Hematopoietic multipotent progenitor cell treated with erythropoietin and hydrocortisone succinate and interleukin-3 and kit ligand, for 8 days (in vitro differentiated cells): Measurements from ENCODE around the gene KDM4B.

Experiments
- DNase-seq: peaks from one replicate; pipeline ENCODE4 v3.0.0-alpha.2; 2015

KDM4B gene

DNA sequence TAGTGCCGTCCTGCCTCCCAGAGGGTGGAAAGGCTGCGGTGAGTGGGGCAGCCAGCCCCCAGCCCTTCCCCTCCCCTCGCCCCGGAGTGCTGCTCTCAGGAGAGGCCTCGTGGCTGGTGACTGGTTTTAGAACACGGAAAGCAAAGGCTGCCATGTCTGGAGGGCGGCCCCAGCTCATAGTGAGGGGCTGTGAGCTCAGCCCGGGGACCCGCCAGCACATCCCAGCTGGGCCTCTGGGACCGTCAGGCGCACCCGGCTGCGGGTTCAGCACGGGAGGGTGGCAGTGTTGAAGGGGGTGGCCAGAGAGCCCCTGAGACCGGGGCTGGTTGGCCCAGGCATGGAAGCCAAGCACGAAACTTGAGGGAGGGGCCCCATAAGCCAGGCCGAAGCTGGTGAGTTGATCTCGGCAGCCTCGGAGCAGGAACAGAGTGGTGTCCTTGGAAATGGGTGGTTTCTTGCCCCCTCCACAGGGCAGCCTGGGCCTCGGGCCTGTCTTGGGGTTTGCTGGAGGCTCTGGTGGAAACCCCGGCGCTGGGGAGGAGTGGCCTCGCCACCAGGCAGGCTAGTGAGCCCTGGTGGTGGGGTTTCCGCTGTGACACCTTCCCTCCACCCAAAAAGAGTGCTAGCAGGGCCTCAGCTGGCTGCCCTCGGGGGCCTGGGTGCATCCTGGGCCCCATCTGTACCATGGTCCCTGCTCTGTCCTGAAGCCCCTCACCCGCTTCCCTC is 157.7 kb downstream of the KDM4B start:
- DNase-seq = no peak

GRCh38 chr19:5127717-5128116 is 158.8 kb downstream of the KDM4B start:
- DNase-seq = no peak

- no peak for DNase-seq
Measured at GRCh38 chr19:5128251-5128935, 159.5 kb downstream of the KDM4B start.

DNA sequence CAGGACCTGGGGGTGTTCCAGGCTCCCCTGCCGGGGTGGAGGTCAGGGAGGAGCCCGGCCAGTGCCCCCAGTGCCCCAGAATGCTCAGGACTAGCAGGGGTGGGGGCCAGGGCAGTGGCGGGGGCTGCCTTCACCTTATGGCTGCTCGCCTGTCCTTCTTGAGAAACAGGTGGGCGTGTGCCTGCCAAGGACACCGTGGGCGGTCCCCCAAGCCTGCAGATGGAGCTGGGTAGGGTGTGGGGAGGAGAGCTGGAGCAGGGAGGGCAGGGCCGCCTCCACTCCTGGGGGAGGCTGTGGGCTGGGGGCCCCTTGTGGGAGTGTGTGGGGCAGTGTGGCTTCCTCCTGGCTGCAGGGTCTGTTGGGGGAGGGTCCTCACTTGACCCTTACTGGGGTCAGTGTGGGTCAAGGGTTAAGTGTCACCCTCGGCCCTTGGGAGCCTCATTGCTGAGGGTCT is 160.1 kb downstream of the KDM4B start:
- DNase-seq = peak; percentile 7

GRCh38 chr19:5129691-5130090 is 160.8 kb downstream of the KDM4B start:
- no peak for DNase-seq

GRCh38 chr19:5130371-5131030 is 161.6 kb downstream of the KDM4B start:
- no peak for DNase-seq

DNA sequence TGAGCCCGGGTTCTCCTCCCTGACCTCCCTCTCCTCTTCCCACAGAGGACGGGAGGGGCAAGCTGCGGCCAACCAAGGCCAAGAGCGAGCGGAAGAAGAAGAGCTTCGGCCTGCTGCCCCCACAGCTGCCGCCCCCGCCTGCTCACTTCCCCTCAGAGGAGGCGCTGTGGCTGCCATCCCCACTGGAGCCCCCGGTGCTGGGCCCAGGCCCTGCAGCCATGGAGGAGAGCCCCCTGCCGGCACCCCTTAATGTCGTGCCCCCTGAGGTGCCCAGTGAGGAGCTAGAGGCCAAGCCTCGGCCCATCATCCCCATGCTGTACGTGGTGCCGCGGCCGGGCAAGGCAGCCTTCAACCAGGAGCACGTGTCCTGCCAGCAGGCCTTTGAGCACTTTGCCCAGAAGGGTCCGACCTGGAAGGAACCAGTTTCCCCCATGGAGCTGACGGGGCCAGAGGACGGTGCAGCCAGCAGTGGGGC is 162.2 kb downstream of the KDM4B start:
- DNase-seq = no peak

DNA sequence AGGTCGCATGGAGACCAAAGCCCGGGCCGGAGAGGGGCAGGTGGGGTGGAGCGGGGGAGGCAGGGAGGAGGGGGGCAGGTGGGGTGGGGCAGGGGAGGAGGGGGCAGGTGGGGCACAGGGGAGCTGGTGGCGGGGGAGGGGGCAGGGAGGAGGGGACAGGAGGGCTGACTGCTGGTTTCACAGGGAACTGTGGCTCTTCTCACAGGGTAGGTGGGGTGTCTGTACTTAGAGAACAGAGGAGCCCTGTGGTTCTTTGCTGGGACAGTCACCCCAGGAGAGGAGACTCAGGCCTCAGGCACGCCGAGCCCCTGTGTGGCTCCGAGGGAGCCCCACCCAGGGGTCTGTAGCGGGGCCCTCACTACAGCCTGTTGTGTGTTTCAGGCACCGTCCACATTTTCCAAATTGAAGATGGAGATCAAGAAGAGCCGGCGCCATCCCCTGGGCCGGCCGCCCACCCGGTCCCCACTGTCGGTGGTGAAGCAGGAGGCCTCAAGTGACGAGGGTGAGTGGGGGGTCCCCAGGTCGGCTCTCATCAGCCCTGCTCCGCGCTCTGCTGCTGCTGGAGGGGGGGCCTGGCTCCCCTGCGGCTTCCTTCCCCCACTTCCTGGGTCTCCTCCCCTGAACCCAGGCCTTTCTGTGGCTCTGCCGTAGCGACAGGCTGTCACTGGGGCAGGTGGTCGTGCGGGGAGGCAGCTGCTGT is 162.7 kb downstream of the KDM4B start:
- no peak for DNase-seq

DNA sequence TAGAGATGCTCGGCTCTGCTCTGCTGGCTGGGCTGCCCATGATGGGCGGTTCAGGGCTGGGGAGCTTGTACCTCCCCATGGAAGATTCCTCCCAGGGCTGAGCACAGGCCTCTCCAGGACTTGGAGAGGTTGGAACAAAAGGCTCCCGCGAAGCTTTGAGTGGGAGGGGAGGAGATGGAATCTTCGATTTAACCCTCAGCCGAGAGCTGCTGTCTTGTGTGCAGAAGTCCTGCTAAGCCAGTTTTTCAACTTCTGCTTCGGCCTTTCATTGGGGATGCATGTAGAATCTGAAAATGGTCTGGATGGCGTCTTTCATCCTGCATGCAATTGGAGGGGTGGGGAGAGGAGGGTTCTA is 163.3 kb downstream of the KDM4B start:
- no peak for DNase-seq

- DNase-seq = no peak
Measured at GRCh38 chr19:5132698-5133651, 164.1 kb downstream of the KDM4B start.

DNA sequence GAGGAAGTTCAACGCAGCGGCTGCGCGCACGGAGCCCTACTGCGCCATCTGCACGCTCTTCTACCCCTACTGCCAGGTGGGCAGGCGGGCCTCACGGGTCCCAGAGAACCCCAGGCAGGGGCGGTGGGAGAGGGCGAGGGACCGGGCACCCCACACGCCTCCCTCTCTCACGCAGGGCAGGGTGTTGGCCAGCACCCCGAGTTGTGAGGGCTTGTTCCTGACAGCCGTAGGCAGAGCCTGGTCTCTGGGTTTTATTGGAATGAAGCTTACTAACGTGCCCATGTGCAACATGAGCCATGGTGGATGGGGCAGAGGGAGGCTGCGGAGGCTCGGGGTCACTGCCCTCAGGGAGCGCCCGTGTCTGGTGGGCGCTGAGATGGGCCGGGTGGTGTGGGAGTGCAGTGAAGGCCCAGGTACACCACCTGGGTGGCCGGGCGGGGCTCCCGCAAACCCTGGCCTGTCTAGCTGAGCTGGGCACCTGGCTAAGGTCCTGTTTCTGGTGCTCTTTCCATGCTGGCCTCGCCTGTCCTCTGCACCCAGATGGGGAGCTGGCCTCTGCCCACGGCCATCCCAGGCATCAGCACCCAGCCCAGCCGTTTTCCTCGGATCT is 165.2 kb downstream of the KDM4B start:
- no peak for DNase-seq

- no peak for DNase-seq
Measured at GRCh38 chr19:5134691-5135090, 165.8 kb downstream of the KDM4B start.

DNA sequence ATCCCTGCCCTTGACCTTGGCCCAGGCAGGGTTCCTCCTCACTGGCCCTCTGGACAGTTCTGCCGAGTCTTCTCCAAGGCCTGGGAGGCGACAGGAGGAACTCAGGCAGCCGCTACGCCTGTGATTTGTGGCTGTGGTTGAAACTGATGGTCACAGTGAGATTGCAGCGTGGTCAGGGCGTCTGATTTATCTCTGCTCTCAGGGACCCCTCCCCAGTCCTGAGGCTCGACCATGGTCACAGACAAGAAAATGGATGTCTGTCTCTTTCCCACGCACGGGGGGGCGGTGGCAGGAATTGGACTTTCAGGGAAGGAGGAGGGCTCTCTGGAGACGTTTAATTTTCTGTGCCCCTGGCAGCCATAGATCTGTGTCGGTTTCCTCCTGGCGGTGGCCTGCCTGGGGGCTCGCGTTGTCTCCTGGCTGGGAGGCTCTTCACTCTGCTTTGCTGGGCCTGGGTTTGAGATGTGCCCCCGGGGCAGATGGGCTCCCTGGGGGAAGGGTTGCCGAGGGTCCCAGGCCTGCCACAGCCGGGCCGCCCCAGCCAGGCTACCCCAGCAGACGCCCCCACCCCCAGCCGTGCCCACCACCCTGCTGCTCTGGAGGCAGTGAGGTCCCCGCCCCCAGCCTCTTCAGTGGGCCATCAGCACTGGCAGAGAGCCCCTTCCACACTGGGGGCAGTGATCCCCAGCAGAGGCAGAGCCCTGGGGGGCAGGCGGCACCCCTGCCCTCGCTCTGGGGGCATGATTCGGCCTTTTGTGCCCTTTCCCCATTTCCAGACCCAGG is 167.4 kb downstream of the KDM4B start:
- DNase-seq = no peak

DNA sequence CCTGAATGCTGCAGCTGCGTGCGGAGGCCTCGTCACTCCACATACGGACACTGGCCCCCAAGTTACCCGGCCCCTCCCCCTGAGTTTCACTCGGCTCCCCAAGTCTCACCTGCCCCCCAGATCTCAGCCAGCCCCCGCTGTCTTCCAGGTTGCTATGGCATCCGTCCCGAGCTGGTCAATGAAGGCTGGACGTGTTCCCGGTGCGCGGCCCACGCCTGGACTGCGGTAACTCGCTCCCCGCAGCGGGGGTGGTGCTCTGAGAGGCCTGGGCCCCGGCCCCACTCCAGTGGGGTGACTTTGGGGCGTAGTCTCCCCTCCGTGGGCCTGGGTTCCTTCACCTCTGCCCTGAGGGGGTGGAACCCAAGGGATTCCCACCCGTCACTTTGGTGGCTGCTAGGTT is 168.2 kb downstream of the KDM4B start:
- DNase-seq = no peak

DNA sequence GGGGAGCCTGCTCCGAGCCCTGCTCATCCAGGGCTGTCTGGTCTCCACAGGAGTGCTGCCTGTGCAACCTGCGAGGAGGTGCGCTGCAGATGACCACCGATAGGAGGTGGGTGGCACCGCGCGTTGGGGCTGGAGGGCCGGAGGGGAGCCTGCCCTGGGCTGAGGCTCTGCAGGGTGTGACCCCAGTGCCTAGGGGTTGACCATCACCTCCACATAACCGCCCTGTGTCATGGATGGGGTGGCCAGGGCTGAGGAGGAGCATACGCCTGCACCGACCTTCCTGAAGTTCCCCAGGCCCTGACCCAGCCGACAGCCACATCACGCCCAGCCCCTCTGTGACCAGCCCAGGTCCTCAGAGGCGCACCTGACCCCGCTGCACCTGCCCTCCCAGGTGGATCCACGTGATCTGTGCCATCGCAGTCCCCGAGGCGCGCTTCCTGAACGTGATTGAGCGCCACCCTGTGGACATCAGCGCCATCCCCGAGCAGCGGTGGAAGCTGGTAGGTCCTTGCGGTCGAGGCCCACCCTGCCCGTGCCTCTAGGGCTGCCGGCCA is 168.7 kb downstream of the KDM4B start:
- no peak for DNase-seq

DNA sequence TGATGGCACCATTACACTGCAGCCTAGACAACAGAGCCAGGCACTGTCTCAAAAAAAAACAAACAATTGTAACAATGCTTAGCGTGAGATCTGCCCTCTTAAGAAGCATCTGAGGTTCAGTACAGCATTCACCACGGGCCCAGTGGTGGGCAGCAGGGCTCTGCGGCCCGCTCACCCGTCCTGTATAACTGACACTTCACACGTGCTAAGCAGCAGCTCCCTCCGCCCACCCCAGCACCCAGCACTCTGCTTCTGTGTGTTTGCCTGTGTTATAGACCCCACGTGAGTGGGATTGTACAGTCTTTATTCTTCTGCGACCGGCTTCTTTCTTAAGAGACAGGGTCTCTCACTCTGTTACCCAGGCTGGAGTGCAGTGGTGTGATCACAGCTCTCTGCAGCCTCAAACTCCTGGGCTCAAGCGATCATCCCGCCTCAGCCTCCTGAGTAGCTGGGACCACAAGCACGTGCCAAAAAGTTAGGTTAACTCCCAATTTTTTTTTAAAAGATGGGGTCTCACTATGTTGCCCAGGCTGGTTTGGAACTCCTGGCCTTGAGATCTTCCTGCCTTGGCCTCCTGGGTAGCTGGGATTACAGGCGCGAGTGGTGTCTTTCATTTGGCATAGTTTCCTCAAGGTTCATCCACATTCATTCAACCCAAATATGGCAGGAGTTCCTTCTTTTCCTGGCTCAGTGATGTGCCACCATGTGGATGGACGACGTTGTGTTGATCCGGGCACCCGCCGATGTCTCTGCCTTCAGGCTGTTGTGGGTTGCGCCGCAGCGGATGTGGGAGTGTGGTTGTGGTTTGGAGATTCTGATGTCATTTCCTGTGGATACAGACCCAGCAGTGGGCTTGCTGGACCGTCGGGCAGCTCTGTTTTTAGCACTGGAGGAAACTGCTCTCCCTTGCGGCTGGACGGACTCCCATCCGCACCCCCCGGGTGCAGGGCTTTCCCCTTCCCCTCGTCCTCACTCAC is 170.0 kb downstream of the KDM4B start:
- peak; percentile 85 for DNase-seq

DNA sequence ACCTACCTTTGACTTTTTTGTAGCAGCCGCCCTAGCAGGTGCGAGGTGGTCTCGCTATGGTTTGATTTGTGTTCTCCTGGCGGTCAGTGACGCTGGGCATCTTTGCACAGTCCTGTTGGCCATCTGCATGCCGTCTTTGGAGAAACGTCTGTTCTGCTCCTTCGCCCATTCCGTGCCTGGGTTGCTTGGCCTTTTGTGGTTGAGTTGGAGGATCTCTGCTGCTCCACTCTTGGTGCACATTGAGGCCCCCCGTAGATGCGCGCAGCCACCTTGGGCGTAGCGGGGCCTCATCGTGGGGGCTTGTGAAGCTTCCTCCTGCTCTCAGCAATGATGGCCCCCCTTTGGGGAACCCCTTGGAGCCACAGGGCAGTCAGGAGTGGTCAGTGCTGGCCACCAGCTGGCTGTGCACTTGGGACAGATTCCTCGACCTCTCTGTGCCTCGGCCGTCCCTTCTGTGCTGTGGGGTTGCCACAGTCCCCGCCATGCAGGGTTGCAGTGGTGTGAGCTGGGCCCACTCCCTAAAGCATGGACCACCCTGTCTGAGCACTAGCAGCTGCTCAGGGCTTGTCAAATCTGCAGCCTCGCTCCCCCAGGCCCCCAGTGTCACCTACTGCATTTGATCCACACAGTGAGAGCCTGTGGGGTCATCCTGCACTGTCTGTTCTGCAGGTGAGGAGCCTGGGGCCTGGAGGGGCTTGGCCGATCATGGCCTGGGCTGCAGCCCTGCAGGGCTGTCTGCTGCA is 170.8 kb downstream of the KDM4B start:
- no peak for DNase-seq

DNA sequence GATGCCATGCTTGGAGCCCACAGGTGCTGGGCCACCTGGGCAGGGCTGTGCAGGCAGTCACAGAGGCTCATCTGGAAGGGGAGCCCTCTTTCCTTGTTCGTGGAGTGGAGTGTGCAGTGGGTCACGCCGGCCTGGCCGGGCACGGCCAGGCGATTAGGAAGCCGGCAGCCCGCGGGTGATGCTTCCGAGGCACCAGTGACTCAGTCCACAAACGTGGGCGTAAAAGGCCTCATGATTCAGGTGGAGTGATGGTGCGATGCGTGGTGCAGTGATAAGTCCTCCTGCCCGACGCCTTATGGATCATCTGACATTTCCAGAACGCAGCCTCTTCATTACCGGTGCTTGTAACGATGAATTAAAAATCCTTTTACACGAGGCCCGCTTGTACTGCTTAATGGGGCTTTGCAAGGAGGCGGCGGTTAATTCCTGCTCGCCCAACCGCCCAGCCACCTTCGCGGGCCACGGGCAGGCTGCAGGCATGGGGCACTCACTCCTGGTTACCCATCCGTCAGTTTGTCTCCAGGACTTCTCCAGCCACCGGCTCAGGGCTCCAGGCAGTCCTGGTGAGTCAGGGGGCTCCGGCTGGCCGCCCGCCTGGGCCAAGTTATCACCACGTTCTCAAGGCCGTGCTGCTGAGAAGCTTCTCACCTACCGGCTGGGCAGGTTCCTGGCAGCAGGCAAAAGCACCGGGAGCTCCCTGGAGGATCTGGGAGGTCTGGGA is 172.4 kb downstream of the KDM4B start:
- no peak for DNase-seq
